NCI-H446 (cell line): ENCODE data around the gene UBE2L6.
"Not testable (repeated sequence)": the region's sequence is repeated elsewhere in the genome, so short reads cannot be mapped to it uniquely, and the experiment has no call there.

Source experiments
- DNase-seq, 2 experiments: peaks; one replicate each; lab custom pipeline; 2025; lab: John Stamatoyannopoulos, UW

UBE2L6 gene

DNA sequence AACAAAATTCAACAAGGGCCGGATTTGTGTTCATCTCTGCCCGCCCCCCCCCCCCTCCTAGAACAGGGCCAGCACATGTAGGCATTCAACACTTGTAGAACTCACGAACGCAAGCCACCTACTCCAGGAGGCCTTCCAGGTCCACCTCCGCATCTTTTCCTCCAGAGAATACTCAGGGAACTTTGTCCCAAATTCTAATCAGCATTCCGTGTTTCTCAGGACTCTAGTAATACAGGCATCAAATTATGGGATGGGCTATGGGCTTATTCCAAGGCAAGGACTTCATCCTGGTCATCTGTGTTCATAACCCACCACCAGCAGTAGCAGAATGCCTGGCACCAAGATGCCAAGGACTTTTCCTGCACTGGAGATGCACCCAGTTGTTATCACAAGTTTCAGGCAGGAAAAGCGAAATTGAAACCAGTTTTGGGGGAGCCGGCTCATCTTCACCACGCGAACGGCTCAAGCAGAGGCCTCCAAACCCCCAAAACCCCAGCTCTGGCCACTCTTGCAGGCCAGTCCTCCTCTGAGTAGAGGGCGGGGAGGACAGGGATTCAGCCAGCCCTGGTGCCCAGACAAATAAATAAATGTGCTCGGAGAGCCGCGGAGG lies 462 bp downstream of the UBE2L6 start:
- DNase-seq = no peak

DNA sequence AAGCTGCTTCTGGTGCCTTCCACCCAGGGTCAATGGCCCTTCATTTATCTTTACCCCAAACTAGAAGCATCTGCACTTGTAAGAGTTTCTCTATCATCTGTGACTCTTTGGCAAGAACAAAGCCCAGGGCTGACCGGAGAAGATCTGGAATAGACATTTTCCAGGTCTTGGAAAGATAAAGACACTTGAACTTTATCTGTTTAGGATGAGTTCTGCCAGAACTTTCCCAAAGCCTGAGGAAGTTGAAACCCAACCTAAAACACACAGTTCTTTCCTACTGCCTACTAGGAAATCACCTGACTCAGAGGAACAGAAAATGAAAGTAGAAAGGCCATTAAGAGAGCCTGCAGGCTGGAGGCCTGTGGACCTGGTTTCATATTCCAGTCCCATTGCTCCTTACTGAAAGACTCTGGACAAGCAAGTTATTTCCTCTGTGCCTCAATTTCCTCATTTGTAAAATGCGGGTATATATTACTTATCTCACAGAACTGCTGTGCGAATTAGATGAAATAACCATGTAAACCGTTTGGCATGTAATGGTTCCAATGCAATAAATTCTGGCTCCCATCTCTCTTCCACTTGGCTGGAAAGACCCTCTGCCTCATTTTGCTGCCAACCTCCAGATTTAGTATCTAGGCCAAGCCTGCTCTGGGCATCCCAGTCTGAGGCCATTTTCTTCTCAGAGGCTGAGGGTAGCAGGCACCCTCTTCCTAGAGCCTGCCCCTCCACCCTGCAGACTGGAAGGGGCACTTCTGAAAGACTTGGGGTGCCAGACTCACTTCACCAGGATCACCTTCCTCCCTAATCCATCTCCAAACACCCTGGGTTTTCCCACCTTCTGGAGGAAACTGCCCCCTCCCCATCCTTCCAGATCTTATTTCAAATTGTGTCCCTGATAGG lies 1.2 kb downstream of the UBE2L6 start:
- no peak for DNase-seq

DNA sequence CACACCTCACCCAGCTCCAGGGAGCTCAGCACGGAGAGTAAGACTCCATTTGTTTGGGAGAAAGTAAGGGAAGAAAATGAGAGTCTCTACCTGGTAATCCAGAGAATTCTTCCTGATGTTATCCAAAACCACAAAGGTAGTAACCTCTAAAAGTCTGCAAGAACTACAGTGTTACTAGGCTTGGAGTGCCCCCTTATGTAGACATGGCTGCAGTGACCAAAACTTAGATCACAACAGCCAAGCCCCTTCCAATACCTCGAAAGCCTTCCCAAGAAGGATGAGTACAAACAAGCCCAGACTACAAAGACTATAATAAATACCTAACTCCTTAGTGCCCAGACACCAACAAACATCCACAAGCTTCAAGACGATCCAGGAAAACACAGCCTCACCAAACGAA lies 4.9 kb downstream of the UBE2L6 start:
- DNase-seq = no peak

DNA sequence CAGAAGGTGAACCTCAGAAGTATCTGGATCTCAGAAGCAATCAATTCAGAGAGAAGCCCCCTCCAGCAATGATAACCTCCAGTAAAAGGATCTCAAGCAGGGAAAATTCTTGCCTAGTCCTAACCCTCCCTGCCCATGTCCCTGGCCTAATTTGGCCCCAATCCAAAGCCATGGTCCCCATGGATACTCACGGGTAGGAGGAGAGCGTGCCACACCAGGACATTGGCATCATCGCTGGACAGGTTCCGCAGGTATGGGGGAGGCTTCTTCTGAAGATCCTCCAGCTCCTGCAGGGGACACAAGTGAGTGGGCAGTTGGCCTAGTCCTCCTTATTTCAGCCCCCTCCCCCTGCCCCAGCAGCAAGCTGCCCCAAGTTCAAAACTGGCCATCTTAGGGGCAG lies 7.3 kb downstream of the UBE2L6 start:
- no peak for DNase-seq

DNA sequence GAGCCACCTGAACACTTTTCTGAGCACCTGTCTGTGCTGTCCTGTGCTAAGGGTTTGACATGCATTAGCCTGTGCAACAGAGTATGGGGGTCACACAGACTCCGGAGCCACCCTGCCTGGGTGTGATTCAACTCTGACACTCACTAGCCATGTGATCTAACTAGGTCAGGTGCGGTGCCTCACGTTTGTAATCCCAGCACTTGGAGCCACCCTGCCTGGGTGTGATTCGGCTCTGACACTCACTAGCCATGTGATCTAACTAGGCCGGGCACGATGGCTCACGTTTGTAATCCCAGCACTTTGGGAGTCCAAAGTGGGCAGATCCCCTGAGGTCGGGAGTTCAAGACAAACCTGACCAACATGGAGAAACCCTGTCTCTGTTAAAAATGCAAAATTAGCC lies 11.4 kb downstream of the UBE2L6 start:
- DNase-seq = no peak

DNA sequence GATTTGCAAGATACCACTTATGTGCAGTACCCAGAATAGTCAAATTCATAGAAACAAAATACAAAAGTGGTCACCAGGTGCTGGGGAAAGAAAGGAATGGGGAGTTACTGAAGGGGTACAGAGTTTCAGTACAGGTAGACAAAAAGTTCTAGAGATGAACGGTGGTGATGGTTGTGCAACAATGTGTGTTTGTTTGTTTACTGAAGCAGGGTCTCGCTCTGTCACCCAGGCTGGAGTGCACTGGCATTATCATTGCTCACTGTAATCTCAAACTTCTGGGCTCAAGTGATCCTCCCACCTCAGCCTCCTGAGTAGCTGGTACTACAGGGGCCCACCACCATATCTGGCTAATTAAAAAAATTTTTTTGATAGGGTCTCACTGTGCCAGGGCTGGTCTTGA lies 12.1 kb downstream of the UBE2L6 start:
- DNase-seq = no peak

DNA sequence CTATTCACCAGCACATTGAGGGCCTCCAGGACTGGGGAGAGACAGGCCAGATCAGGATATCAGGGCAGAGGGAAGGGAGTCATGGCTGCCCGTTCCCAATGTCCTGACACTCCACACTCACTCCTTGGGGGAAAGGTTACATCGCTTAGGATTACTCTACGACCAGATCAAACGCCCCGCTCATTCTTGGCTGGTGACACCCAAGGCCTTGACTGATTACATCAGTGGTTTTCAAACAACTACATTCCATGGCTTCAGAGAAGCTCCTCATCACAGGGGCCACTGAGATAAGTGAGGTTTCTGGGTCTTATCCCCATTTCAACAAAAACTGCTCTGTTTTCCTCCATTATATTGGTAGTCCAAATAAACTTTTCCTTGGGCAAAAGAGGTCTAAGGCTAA lies 15.0 kb downstream of the UBE2L6 start:
- DNase-seq = no peak

DNA sequence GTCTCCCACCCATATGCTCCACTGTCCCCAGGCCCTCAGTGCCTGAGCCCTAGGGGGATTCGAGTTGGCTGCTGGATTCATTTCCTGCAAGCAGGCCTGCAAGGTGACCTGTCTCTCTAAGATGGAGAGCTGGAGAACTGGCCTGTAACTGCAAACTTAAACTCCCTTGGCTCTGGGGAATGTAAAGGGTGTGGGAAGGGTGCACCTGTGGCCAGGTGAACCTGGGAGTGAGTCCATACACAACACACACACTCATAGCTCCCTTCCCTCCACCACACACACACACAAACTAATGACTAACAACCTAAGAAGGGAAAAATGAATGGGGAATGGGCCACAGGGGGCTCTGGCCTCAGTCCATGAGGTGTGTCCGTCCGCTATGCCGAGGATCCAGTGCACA lies 15.5 kb downstream of the UBE2L6 start:
- DNase-seq = no peak

DNA sequence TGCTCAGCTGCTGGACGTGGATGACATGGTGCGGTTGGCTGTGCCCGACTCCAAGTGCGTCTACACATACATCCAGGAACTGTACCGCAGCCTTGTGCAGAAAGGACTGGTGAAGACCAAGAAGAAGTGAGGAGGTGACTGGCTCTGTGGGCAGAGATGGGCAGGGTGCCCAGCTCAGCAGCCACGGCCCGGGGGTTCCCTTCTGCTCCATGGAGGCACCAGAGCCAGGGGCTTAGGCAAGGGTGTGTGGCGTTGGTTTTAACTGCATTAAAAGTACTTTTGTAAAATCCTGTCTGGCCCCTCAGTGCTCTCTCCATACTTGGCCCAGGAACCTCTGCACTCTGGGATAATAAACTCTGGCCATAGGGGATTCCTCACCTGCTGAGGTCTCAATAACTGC lies 17.5 kb downstream of the UBE2L6 start:
- no peak for DNase-seq

DNA sequence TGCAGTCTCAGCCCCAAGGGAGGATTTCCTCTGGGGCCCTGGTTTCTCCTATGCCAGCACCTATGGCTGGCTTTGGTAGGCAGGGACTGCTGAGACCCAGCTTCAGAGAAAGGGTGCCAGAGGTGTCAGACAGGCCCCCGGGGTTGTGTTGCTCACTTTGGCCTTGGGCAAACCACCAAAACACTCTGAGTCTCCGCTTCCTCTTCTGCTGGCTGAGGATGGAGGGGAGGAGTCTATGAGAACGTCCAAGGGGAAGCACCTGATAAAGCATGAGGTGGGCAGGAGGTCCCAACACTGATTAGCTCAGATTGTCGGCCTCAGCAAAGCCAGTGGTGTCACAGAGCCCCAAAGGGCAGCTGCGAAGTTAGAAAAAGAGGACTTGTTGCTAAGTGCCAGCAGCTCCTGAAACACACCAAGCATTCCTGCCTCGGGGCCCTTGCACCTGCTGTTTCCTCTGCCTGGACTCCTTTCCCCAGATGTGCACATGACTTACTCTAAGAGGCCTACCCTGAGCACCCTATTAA lies 19.6 kb downstream of the UBE2L6 start:
- no peak for DNase-seq

DNA sequence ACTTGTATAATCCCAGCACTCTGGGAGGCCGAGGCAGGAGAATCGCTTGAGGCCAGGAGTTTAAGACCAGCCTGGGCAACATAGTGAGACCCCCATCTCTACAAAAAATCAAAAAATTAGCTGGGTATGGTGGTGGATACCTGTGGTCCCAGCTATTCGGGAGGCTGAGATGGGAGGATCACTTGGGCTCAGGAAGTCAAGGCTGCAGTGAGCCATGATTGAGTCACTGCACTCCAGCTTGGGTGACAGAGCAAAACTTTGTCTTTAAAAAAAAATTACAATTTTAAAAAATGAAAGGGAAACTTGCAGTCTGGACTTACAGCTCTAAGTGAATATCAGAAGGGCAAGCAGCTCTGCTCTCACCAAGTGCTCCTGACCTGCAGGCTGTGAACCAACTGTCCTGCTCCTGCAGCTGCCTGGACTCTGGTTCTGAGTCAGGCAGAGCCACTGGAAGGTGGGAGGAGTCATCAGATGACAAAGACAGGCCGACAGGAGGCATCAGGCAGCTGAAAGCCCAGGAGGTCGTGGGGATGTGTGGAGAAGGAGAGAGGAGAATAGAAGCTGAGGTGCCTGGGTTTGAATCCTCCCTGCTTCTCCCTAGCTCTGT lies 20.5 kb downstream of the UBE2L6 start:
- DNase-seq = no peak

DNA sequence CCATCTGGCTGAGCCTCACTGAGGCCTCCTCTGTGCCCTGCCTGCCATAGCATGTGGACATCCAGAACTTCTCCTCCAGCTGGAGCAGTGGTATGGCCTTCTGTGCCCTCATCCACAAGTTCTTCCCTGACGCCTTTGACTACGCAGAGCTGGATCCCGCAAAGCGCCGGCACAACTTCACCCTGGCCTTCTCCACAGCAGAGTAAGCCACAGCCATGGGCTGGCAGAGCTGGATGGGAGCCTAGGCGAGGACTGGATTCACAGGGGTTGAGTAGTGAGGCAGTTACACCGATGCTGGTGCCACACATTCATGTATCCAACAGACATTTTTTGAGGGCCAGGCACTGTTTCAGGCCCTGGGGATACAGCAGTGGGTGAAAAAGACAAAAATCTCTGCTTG lies 21.0 kb downstream of the UBE2L6 start:
- DNase-seq = no peak

DNA sequence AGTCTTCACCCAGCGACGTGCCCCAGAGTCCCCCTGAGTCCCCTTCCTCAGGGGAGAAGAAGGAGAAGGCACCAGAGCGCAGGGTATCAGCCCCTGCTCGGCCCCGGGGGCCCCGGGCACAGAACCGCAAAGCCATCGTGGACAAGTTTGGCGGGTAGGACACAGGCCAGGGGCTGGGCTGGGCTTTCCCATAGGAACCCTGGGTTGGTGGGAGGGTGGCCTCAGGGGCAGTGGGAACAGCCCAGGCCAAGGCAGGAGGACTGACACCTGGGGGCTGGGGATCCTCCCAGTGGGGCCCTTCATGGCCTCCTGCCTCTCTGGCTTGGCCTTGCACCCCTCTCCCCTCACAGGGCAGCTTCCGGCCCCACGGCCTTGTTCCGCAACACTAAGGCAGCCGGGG lies 21.6 kb downstream of the UBE2L6 start:
- no peak for DNase-seq

DNA sequence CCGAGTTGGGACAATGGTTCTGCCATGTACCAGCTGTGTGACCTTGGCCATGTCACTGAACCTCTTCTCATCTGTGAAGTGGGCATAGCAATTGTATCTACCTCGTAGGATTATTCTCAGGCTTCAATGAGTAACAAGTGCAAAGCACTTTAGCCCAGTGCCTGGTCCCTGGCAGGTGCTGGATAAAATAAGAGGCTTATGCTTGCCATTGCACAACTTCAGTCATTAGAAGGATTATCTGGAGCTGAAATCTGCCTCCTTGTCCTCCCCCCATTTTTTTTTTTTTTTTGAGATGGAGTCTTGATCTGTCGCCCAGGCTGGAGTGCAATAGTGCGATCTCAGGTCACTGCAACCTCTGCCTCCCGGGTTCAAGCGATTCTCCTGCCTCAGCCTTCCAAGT lies 22.9 kb downstream of the UBE2L6 start:
- no peak for DNase-seq

DNA sequence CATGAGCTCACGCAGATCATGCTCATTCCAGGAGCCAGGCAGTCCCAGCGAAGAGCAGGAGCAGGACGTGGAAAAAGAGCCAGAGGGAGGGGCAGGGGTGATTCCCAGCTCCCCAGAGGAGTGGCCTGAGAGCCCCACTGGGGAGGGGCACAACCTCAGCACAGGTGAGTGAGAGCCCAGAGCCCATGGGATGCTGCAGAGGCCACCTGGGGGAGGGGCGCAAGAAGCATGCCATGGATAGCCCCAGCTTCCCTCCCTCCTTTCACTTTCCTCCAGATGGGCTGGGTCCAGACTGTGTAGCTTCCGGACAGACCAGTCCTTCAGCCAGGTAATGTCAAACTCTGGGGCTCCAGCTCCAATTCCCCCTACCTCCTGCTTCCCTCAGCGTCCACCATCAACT lies 23.9 kb downstream of the UBE2L6 start:
- DNase-seq = no peak

DNA sequence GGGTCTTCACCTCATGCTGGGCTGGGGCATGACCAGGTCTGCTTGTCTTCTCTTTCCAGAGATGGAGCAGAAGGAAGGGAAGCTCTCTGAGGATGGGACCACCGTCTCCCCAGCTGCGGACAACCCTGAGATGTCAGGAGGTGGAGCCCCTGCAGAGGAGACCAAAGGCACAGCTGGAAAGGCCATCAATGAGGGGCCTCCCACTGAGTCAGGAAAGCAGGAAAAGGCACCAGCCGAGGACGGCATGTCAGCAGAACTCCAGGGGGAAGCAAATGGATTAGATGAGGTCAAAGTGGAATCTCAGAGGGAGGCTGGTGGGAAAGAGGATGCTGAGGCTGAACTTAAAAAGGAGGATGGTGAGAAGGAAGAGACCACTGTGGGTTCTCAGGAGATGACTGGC lies 24.9 kb downstream of the UBE2L6 start:
- DNase-seq = no peak

DNA sequence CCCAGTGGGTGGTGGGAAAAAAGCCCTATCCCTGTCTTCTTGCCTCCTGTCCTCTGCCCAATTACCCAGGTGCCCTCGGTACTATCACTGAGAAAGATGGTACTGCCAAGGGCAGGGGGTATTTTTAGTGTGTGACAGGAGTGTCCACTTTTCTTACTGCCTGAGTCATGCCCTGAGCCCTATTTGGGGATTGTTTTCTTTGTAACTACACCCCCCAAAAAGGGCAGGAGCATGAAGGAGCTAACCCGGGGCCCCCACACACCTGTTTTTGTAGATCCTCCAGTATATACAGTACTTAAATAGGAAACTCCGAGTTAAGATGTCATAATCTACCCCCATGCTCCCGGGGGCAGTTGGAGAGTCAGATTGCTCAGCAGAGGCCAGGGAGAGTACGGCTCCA lies 26.3 kb downstream of the UBE2L6 start:
- DNase-seq = no peak

DNA sequence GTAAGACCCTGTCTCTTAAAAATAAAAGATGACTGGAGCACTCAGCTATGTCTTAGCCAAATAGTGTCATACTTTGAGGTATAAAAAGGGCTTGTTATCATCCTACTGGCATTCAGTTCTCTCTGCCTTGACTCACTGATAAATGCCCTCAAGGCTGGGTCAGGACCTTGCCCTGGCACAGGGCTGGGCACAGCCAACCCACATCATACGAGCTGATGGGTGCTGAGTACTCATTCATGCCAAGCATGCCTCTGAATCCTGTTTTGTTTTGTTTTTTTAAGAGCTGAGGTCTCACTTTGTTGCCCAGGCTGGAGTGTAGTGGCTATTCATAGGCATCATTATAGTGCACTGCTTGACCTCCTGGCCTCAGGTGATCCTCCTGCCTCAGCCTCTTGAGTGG lies 28.1 kb downstream of the UBE2L6 start:
- no peak for DNase-seq

DNA sequence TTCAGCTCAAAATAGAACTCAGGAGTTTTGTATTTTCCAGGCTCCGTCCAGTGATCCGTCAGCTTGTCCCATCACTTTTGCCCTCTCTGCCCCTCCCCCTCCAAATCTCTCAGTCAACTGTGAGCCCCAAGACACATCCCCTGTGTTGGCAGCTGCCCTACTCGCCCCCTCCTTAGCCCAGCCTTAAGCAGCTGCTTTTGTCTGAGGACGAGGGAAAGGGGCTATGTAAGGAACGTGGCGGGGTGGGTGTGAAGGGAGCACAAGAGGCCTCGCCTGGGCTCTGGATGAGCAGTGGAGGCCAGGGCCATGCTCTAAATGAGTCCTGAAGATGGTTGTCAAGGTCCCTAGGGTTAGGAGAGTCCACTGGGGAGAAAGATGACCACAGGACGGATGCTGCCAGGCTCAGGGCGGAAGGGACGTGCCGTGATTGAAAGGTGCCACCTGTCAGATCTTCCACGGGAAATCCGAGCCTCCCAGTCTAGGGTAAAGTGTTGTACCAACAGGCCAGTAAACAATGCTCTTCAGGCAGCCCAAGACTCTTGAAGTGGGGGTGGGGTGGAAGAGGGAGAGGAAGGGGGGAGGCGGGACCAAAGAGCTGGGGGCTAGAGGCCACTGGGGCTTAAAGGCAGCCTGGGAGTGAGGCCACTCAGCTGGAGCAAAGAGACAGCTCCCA lies 30.4 kb downstream of the UBE2L6 start, which contains the start of gene SMTNL1:
SMTNL1 (plus strand) TSS at position 649 of the 673 bp plus-strand sequence. CDS start 5,048 bp downstream, outside the sequence.
- DNase-seq = no peak

DNA sequence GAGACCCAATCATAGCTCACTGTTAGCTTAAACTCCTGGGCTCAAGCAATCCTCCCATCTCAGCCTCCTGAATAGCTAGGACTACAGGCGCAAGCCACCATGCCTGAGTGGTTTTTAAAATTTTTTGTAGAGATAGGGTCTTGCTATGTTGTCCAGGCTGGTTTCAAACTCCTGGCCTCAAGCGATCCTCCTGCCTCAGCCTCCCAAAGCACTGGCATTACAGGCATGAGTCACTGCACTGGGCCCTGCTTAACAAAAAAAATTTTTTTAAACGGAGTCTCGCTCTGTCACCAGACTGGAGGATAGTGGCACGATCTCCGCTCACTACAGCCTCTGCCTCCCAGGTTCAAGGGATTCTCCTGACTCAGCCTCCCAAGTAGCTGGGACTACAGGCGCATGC lies 33.0 kb downstream of the UBE2L6 start:
- DNase-seq = not testable (repeated sequence)

DNA sequence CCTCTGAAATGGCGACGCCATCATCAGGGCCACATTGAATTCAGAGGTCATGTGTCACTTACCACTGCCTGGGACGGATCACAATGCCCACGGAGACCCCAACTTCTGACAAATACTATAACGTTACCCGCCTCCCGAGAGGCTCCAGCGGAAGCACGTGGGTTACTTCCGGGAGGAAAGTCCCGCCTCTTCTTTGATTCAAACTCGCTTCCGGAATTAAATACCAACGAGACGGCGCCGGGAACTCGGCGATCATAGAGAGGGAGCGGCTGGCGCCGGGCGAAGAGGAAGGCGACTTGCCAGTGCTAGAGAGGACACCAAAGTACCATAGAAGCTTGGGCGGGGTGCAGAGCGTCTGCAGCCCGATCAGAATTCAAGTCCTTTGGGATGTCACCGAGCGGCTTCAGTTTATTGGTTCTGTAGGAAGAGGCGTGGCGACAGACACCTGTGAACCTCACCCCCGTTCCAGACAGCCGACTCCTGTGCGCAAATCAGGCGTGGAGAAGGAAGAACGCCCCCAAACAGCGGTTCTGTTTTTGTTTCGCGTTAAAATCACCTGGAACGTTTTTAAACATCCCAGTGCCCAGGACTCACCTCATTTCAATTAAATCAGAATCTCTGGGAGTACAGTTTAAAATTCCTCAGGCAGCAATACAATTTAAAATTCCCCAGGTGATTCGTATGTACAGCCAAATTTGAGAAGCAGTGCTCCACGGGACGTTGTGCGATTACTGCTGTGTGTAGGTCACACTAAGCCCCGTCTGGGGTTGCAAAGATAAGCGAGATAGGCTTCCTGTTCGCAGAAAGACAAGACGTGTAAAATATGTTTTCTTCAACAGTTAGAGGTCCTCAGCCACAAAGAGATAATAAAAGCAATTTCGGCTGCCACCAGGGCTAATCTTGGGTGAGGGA lies 36.6 kb downstream of the UBE2L6 start, which contains the start of gene TIMM10:
TIMM10 (minus strand) TSS at position 159 of the 912 bp plus-strand sequence. CDS start 565 bp downstream, outside the sequence.
- peak; percentile 92 to 99 for DNase-seq
